ENCODE data around the gene SIL1. TPM values are rescaled to one million over a fixed set of nuclear protein-coding genes. Genes with fewer than 3 reads are reported as not detected.

Gene SIL1
- total and polyA plus RNA-seq, 2 of the 13 experiments (the other 11 are each of a cell fraction or from before 2014, with no cell fraction given), result 26.0 to 30.0 TPM

GRCh38 chr5:138989720-138990119, 208.4 kb downstream of the SIL1 start (continued):
- no peak for TF ChIP-seq MED13 (CRISPR knock-in tag; IDR thresholded peaks at IDR 0.05)
- TF ChIP-seq ZNF12 (CRISPR knock-in tag; IDR thresholded peaks at IDR 0.05), result no peak
- TF ChIP-seq ZNF747 (CRISPR knock-in tag; IDR thresholded peaks at IDR 0.05; ENCODE audit: borderline replicate concordance), result no peak
- no peak for TF ChIP-seq KAT2B (IDR thresholded peaks at IDR 0.05; ENCODE audit: borderline replicate concordance, low read depth, low read length)
- no peak for TF ChIP-seq MAX (IDR thresholded peaks at IDR 0.05)

GRCh38 chr5:138986186-138986800, 211.9 kb downstream of the SIL1 start:
- WGBS (ENCODE audit: low lambda C conversion rate), result 91% methylated on average over 5 of the region's 5 CpGs
- H3K4me1 ChIP-seq (ENCODE audit: insufficient read depth, low read length), result peaks cover 21% of the 10 kb centered on the region
- no peaks in the 10 kb centered on the region; a peak in 1 of 5 replicates for H3K36me3 ChIP-seq (replicated peaks in 1 of 2; ENCODE audit: control insufficient read depth in 1 of 2, insufficient read depth in 2 of 2, low read length in 2 of 2)
- in situ Hi-C loops (cut with HindIII; ENCODE audit: extremely low pct_ligation_motif_present, low pct_unique_long_range_greater_than_20kb) (no loop called here), intact Hi-C loops (cut with micrococcal nuclease; ENCODE audit: unreplicated experiment) (no loop called here)
- no peak overlapping the region for H2AFZ ChIP-seq (ENCODE audit: low read length)
- H3K9me3 ChIP-seq (ENCODE audit: low read length), result no peaks in the 10 kb centered on the region
- no peaks in the 10 kb centered on the region for H3K79me2 ChIP-seq (ENCODE audit: insufficient read depth, low read length)
- TF ChIP-seq ZNF557 (CRISPR knock-in tag; IDR thresholded peaks at IDR 0.05) (no peak), REST (IDR thresholded peaks at IDR 0.05; ENCODE audit: borderline replicate concordance in 1 of 2, low read depth in 1 of 2, low read length in 2 of 2) (peak in 1 of 2 experiments; percentile 62; a peak in 2 of 4 replicates)
- H4K20me1 ChIP-seq (ENCODE audit: insufficient read depth, low read length), result no peaks in the 10 kb centered on the region
- H3K27me3 ChIP-seq (ENCODE audit: control insufficient read depth in 1 of 2, insufficient read depth in 2 of 2, low read length in 2 of 2), result no peaks in the 10 kb centered on the region
- no peak overlapping the region for H3K9ac ChIP-seq (ENCODE audit: insufficient read depth, low read depth, low read length)
- CTCF ChIA-PET (ENCODE audit: low intra/inter-chr PET ratio, low total read pairs), result no interaction called here
- no peak overlapping the region for H3K4me2 ChIP-seq (ENCODE audit: low read depth, low read length)
- DNase-seq (ENCODE audit: low spot score) (no peak), ATAC-seq (no peak), FAIRE-seq (no peak)
- no TSS peak for BruUV-seq (replicated peaks)
- POLR2A ChIA-PET, result interaction anchor here (1.6 kb wide), 1 partner anchor 22 kb away, joined by 6 read pairs; no protein-coding TSS in a partner anchor
- no peak overlapping the region for H3K27ac ChIP-seq (ENCODE audit: extremely low read length, insufficient read depth, low read length)
- H3K4me3 ChIP-seq (replicated peaks in 1 of 3; ENCODE audit: insufficient read depth in 1 of 3, low read depth in 2 of 3, low read length in 3 of 3), result no peak overlapping the region
